HepG2 (cell line): Measurements from ENCODE around the gene ANKRD52. TPM values are rescaled to one million over a fixed set of nuclear protein-coding genes. Genes with fewer than 3 reads are reported as not detected.
A peak's percentile ranks its signal among the peaks of the same experiment; 100 is the strongest.

Experiments
- CAMTA2 ChIP-seq: sonication (generic); formaldehyde crosslinking; IDR thresholded peaks from 2 replicates; pipeline ENCODE4 v1.4.0; 2020; ENCODE audit warnings: mild to moderate bottlenecking, missing genetic modification reagents, borderline replicate concordance
- GZF1 ChIP-seq: sonication (generic); formaldehyde crosslinking; IDR thresholded peaks from 2 replicates; pipeline ENCODE4 v1.5.1; 2020; ENCODE audit warnings: mild to moderate bottlenecking, missing genetic modification reagents
- PAX8 ChIP-seq: sonication (generic); formaldehyde crosslinking; IDR thresholded peaks from 2 replicates; pipeline ENCODE4 v1.8.0; 2022; ENCODE audit warnings: mild to moderate bottlenecking, missing genetic modification reagents, borderline replicate concordance
- SATB2 ChIP-seq: sonication (generic); formaldehyde crosslinking; IDR thresholded peaks from 2 replicates; pipeline ENCODE4 v1.5.0; 2020; ENCODE audit warnings: missing genetic modification reagents
- ZNF12 ChIP-seq: sonication (generic); formaldehyde crosslinking; IDR thresholded peaks from 2 replicates; pipeline ENCODE4 v1.5.0; 2020; ENCODE audit warnings: missing genetic modification reagents
- ZNF333 ChIP-seq: sonication (generic); formaldehyde crosslinking; IDR thresholded peaks from 2 replicates; pipeline ENCODE4 v1.4.0; 2020; ENCODE audit warnings: mild to moderate bottlenecking, missing genetic modification reagents, borderline replicate concordance
- ZNF383 ChIP-seq: sonication (generic); formaldehyde crosslinking; IDR thresholded peaks from 2 replicates; pipeline ENCODE4 v1.4.0; 2020; ENCODE audit warnings: missing genetic modification reagents, mild to moderate bottlenecking, borderline replicate concordance
- ZNF839 ChIP-seq: sonication (generic); formaldehyde crosslinking; IDR thresholded peaks from 2 replicates; pipeline ENCODE4 v1.4.0; 2020; ENCODE audit warnings: missing genetic modification reagents, mild to moderate bottlenecking, borderline replicate concordance
- polyA plus RNA-seq, 8 experiments: library from polyadenylated mRNA; depleted of rRNA in 3 of 8; stranded (reverse) in 7 of 8; unstranded in 1 of 8; fragments of >200 nt; fragmentation: Illumina TruSeq in 4 of 8; extraction: Trizol in 4 of 8; gene quantifications; 2 replicates each; pipeline versions ENCODE4 v1.2.1 to v1.2.3, GENCODE V29; 2011 to 2016; ENCODE audit warnings: low read depth in 4 of 8, missing spikeins in 1 of 8, mixed read lengths in 1 of 8; ENCODE audit not compliant: insufficient read depth in 1 of 8
- total RNA-seq, 5 experiments: library from RNA; depleted of rRNA; stranded (reverse); fragments of >200 nt; fragmentation: Illumina TruSeq; extraction: Trizol; gene quantifications; 2 replicates each; pipeline ENCODE4 v1.2.3, GENCODE V29; 2016; ENCODE audit warnings: low read depth in 1 of 5
- TF ChIP-seq, protein P1 (sequence below): sonication (generic); formaldehyde crosslinking; IDR thresholded peaks from 2 replicates; pipeline ENCODE4 v1.5.1; 2020; ENCODE audit warnings: mild to moderate bottlenecking, missing genetic modification reagents, borderline replicate concordance
- TF ChIP-seq, protein P2 (sequence below): sonication (generic); formaldehyde crosslinking; IDR thresholded peaks from 2 replicates; pipeline ENCODE4 v1.4.0; 2020; ENCODE audit warnings: low read depth, missing genetic modification reagents
- TF ChIP-seq, protein P3 (sequence below): sonication (generic); formaldehyde crosslinking; IDR thresholded peaks from 2 replicates; pipeline ENCODE4 v1.4.0; 2020; ENCODE audit warnings: missing genetic modification reagents

Gene ANKRD52
- total and polyA plus RNA-seq, 2 of the 13 experiments (the other 11 are each of a cell fraction or from before 2014, with no cell fraction given) = 7.8 to 9.2 TPM

DNA sequence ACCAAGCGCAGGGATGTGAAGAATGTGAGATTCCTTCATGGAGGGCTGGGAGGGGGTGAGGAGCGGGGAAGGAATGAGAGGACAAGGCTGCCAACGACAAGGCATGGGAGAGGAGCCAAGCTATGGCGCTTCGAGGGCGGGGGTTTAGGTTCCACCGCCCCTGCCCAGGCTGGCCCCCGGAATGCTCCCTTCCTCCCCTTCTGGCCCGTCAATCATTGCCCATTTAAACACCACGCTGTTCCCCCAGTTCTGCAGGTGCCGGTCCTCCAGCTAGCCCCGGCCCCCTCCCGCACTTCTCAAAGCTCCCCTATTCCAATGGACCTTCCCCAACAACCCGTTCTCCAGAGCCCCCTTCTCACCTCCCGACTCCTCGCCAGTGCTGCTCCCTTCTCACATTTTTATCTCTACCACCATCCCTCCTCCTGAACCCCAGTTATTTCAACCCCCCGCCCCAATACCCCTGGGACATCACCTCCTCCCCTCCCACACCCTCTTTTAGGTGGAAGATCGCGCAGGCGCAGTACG is 36.9 kb downstream of the ANKRD52 start (continued):
- TF ChIP-seq, protein P1, sequence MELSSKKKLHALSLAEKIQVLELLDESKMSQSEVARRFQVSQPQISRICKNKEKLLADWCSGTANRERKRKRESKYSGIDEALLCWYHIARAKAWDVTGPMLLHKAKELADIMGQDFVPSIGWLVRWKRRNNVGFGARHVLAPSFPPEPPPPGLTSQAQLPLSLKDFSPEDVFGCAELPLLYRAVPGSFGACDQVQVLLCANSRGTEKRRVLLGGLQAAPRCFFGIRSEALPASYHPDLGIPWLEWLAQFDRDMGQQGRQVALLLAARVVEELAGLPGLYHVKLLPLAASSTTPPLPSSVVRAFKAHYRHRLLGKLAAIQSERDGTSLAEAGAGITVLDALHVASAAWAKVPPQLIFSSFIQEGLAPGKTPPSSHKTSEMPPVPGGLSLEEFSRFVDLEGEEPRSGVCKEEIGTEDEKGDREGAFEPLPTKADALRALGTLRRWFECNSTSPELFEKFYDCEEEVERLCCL (CRISPR knock-in tag) = 0 out of 2 replicates have a peak, but pooled peaks have one; percentile 26
- TF ChIP-seq ZNF383 (CRISPR knock-in tag) = no peak
- TF ChIP-seq ZNF839 = no peak
- TF ChIP-seq, protein P2, sequence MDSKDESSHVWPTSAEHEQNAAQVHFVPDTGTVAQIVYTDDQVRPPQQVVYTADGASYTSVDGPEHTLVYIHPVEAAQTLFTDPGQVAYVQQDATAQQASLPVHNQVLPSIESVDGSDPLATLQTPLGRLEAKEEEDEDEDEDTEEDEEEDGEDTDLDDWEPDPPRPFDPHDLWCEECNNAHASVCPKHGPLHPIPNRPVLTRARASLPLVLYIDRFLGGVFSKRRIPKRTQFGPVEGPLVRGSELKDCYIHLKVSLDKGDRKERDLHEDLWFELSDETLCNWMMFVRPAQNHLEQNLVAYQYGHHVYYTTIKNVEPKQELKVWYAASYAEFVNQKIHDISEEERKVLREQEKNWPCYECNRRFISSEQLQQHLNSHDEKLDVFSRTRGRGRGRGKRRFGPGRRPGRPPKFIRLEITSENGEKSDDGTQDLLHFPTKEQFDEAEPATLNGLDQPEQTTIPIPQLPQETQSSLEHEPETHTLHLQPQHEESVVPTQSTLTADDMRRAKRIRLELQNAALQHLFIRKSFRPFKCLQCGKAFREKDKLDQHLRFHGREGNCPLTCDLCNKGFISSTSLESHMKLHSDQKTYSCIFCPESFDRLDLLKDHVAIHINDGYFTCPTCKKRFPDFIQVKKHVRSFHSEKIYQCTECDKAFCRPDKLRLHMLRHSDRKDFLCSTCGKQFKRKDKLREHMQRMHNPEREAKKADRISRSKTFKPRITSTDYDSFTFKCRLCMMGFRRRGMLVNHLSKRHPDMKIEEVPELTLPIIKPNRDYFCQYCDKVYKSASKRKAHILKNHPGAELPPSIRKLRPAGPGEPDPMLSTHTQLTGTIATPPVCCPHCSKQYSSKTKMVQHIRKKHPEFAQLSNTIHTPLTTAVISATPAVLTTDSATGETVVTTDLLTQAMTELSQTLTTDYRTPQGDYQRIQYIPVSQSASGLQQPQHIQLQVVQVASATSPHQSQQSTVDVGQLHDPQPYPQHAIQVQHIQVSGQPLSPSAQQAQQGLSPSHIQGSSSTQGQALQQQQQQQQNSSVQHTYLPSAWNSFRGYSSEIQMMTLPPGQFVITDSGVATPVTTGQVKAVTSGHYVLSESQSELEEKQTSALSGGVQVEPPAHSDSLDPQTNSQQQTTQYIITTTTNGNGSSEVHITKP (CRISPR knock-in tag) = peak; percentile 96
- TF ChIP-seq SATB2 (CRISPR knock-in tag) = no peak
- 0 out of 2 replicates have a peak, but pooled peaks have one; percentile 25 for TF ChIP-seq GZF1
- TF ChIP-seq PAX8 (CRISPR knock-in tag) = no peak; the same call in 1 of the 2 replicates
- TF ChIP-seq CAMTA2 = no peak
- TF ChIP-seq, protein P3, sequence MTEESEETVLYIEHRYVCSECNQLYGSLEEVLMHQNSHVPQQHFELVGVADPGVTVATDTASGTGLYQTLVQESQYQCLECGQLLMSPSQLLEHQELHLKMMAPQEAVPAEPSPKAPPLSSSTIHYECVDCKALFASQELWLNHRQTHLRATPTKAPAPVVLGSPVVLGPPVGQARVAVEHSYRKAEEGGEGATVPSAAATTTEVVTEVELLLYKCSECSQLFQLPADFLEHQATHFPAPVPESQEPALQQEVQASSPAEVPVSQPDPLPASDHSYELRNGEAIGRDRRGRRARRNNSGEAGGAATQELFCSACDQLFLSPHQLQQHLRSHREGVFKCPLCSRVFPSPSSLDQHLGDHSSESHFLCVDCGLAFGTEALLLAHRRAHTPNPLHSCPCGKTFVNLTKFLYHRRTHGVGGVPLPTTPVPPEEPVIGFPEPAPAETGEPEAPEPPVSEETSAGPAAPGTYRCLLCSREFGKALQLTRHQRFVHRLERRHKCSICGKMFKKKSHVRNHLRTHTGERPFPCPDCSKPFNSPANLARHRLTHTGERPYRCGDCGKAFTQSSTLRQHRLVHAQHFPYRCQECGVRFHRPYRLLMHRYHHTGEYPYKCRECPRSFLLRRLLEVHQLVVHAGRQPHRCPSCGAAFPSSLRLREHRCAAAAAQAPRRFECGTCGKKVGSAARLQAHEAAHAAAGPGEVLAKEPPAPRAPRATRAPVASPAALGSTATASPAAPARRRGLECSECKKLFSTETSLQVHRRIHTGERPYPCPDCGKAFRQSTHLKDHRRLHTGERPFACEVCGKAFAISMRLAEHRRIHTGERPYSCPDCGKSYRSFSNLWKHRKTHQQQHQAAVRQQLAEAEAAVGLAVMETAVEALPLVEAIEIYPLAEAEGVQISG (CRISPR knock-in tag) = no peak
- TF ChIP-seq ZNF333 = peak; percentile 13; the same call in 1 of the 2 replicates
- no peak for TF ChIP-seq ZNF12 (CRISPR knock-in tag)
